RPMI8226 (cell line): Measurements from ENCODE around the gene PTPRT.

Source experiments
- DNase-seq: peaks from one replicate; pipeline ENCODE4 v3.0.0-alpha.2; 2015

PTPRT gene

GRCh38 chr20:43189554-43190331 is at the start of gene PTPRT:
Gene PTPRT, minus strand, starts transcription at chr20:43189906. Its CDS starts 173 bp downstream, at chr20:43189733.
- no peak for DNase-seq

GRCh38 chr20:43238833-43239232 is 49.1 kb upstream of the PTPRT start:
- DNase-seq = no peak

GRCh38 chr20:43238266-43238665 is 48.6 kb upstream of the PTPRT start:
- no peak for DNase-seq

- no peak for DNase-seq
Observed at GRCh38 chr20:43237651-43238168, 48.0 kb upstream of the PTPRT start.

- no peak for DNase-seq
Observed at GRCh38 chr20:43235998-43236397, 46.3 kb upstream of the PTPRT start.

- no peak for DNase-seq
Observed at GRCh38 chr20:43231829-43232228, 42.1 kb upstream of the PTPRT start.

GRCh38 chr20:43229696-43230095 is 40.0 kb upstream of the PTPRT start:
- DNase-seq = no peak

GRCh38 chr20:43220612-43221011 is 30.9 kb upstream of the PTPRT start:
- DNase-seq = peak; percentile 10

GRCh38 chr20:43210901-43211300 is 21.2 kb upstream of the PTPRT start:
- no peak for DNase-seq

- no peak for DNase-seq
Observed at GRCh38 chr20:43209831-43210230, 20.1 kb upstream of the PTPRT start.

GRCh38 chr20:43205699-43206098 is 16.0 kb upstream of the PTPRT start:
- DNase-seq = no peak

- DNase-seq = no peak
Observed at GRCh38 chr20:43202100-43202499, 12.4 kb upstream of the PTPRT start.

- DNase-seq = peak; percentile 20
Observed at GRCh38 chr20:43198607-43199006, 8.9 kb upstream of the PTPRT start.

GRCh38 chr20:43196243-43196642 is 6.5 kb upstream of the PTPRT start:
- no peak for DNase-seq

GRCh38 chr20:43194137-43194536 is 4.4 kb upstream of the PTPRT start:
- peak; percentile 22 for DNase-seq

- no peak for DNase-seq
Observed at GRCh38 chr20:43193443-43193842, 3.7 kb upstream of the PTPRT start.

GRCh38 chr20:43191946-43192863 is 2.5 kb upstream of the PTPRT start:
- DNase-seq = peak; percentile 45

GRCh38 chr20:43191143-43191542 is 1.4 kb upstream of the PTPRT start:
- no peak for DNase-seq

GRCh38 chr20:43190332-43190953 is 737 bp upstream of the PTPRT start:
- DNase-seq = no peak

- DNase-seq = no peak
Observed at GRCh38 chr20:43188861-43189553, 699 bp downstream of the PTPRT start.

- no peak for DNase-seq
Observed at GRCh38 chr20:43188234-43188653, 1.5 kb downstream of the PTPRT start.

GRCh38 chr20:43187476-43188233 is 2.1 kb downstream of the PTPRT start:
- DNase-seq = peak; percentile 71
